T-helper 2 cell treated with Interferon-gamma antibody and Interleukin-4, amounts not matched to agents 100 ng/mL and 5 ng/mL, for 36 hours (primary cell): ENCODE measurements around the gene AP3D1. TPM values are rescaled to one million over a fixed set of nuclear protein-coding genes. Genes with fewer than 3 reads are reported as not detected.

Experiments
- intact Hi-C: fragments of 100-400 bp; cut with micrococcal nuclease; formaldehyde crosslinking; loops from one replicate; pipeline ENCODE4 v1.15.1; 2023
- total RNA-seq: library from RNA; stranded (reverse); gene quantifications from 2 replicates; pipeline ENCODE4 v1.2.3, GENCODE V29; 2022

Gene AP3D1
- total RNA-seq, 1 donor from 2014 or later = 113 TPM

- intact Hi-C loops = loop anchor here (1.0 to 5.0 kb wide), 5 partner anchors 9 to 46 kb away; partner anchors contain the start of genes BTBD2, IZUMO4 and MOB3A
Measured at GRCh38 chr19:2050991-2051772, 100.2 kb downstream of the AP3D1 start, which contains the start of gene MKNK2. Gene MKNK2 (minus strand): TSS chr19:2051244. CDS start chr19:2050851, 393 bp downstream.

Other genes starting within 250 kb of the AP3D1 start
- gene ADAT3, start 246.2 kb downstream of the AP3D1 start, total RNA-seq = 11.0 and 11.5 TPM in 2 replicates
- gene SCAMP4, start 246.2 kb downstream of the AP3D1 start, total RNA-seq = 32.1 and 34.8 TPM in 2 replicates
- 89.5 and 94.3 TPM in 2 replicates for gene CSNK1G2, start 210.4 kb downstream of the AP3D1 start, total RNA-seq
- 50.1 and 56.1 TPM in 2 replicates for gene BTBD2, start 135.9 kb downstream of the AP3D1 start, total RNA-seq
- 190 TPM in 2 replicates for gene MKNK2, start 100.3 kb downstream of the AP3D1 start, total RNA-seq
- gene MOB3A, start 55.2 kb downstream of the AP3D1 start, total RNA-seq = 228 and 239 TPM in 2 replicates
- 7.3 and 8.9 TPM in 2 replicates for gene IZUMO4, start 54.7 kb downstream of the AP3D1 start, total RNA-seq
- gene DOT1L, start 12.4 kb upstream of the AP3D1 start, total RNA-seq = 67.1 and 72.3 TPM in 2 replicates
- 72.5 and 74.4 TPM in 2 replicates for gene PLEKHJ1, start 84.8 kb upstream of the AP3D1 start, total RNA-seq
- 135 and 147 TPM in 2 replicates for gene SF3A2, start 85.3 kb upstream of the AP3D1 start, total RNA-seq
- gene AMH, start 97.8 kb upstream of the AP3D1 start, total RNA-seq = 5.9 and 6.2 TPM in 2 replicates
- gene JSRP1, start 104.9 kb upstream of the AP3D1 start, total RNA-seq = 0.16 and 0.45 TPM in 2 replicates
- 0.82 and 0.84 TPM in 2 replicates for gene PEAK3, start 130.6 kb upstream of the AP3D1 start, total RNA-seq
- gene LINGO3, start 156.6 kb upstream of the AP3D1 start, total RNA-seq = 0.23 and 0.41 TPM in 2 replicates
- 148 and 150 TPM in 2 replicates for gene LSM7, start 177.0 kb upstream of the AP3D1 start, total RNA-seq
- 76.4 and 78.1 TPM in 2 replicates for gene SPPL2B, start 177.1 kb upstream of the AP3D1 start, total RNA-seq
- not detected in 2 replicates for gene TMPRSS9, start 208.7 kb upstream of the AP3D1 start, total RNA-seq